HuH-7 (cell line): ENCODE data around the gene HCN2.
A peak's percentile ranks its signal among the peaks of the same experiment; 100 is the strongest.
"Not testable (repeated sequence)": the region's sequence is repeated elsewhere in the genome, so short reads cannot be mapped to it uniquely, and the experiment has no call there.

Experiments used
- DNase-seq: peaks from one replicate; pipeline ENCODE4 v3.0.0; 2011; ENCODE audit warnings: low spot score

Gene HCN2

GRCh38 chr19:585551-586110 lies 4.0 kb upstream of the HCN2 start:
- no peak for DNase-seq

- DNase-seq = peak; percentile 85
Observed at GRCh38 chr19:588093-588740, 1.5 kb upstream of the HCN2 start.

- no peak for DNase-seq
Observed at GRCh38 chr19:588741-589692, 664 bp upstream of the HCN2 start.

GRCh38 chr19:590396-590745 lies 690 bp downstream of the HCN2 start:
- no peak for DNase-seq

GRCh38 chr19:590750-591098 lies 1.0 kb downstream of the HCN2 start:
- DNase-seq = no peak

- no peak for DNase-seq
Observed at GRCh38 chr19:591099-591958, 1.6 kb downstream of the HCN2 start.

- no peak for DNase-seq
Observed at GRCh38 chr19:592101-592500, 2.4 kb downstream of the HCN2 start.

GRCh38 chr19:593055-593454 lies 3.4 kb downstream of the HCN2 start:
- DNase-seq = no peak

- DNase-seq = no peak
Observed at GRCh38 chr19:593505-593904, 3.8 kb downstream of the HCN2 start.

GRCh38 chr19:594265-594870 lies 4.7 kb downstream of the HCN2 start:
- DNase-seq = no peak

- DNase-seq = no peak
Observed at GRCh38 chr19:595326-596262, 5.9 kb downstream of the HCN2 start.

- no peak for DNase-seq
Observed at GRCh38 chr19:596263-596655, 6.6 kb downstream of the HCN2 start.

- DNase-seq = no peak
Observed at GRCh38 chr19:597406-598315, 8.0 kb downstream of the HCN2 start.

- DNase-seq = no peak
Observed at GRCh38 chr19:601310-601709, 11.6 kb downstream of the HCN2 start.

GRCh38 chr19:601790-602189 lies 12.1 kb downstream of the HCN2 start:
- no peak for DNase-seq

GRCh38 chr19:602391-603301 lies 13.0 kb downstream of the HCN2 start:
- DNase-seq = no peak

- not testable (repeated sequence) for DNase-seq
Observed at GRCh38 chr19:603302-603639, 13.6 kb downstream of the HCN2 start.

- DNase-seq = not testable (repeated sequence)
Observed at GRCh38 chr19:603779-604178, 14.1 kb downstream of the HCN2 start.

- no peak for DNase-seq
Observed at GRCh38 chr19:604355-604754, 14.7 kb downstream of the HCN2 start.
